ENCODE measurements around the gene ISG15.

ISG15 gene

DNA sequence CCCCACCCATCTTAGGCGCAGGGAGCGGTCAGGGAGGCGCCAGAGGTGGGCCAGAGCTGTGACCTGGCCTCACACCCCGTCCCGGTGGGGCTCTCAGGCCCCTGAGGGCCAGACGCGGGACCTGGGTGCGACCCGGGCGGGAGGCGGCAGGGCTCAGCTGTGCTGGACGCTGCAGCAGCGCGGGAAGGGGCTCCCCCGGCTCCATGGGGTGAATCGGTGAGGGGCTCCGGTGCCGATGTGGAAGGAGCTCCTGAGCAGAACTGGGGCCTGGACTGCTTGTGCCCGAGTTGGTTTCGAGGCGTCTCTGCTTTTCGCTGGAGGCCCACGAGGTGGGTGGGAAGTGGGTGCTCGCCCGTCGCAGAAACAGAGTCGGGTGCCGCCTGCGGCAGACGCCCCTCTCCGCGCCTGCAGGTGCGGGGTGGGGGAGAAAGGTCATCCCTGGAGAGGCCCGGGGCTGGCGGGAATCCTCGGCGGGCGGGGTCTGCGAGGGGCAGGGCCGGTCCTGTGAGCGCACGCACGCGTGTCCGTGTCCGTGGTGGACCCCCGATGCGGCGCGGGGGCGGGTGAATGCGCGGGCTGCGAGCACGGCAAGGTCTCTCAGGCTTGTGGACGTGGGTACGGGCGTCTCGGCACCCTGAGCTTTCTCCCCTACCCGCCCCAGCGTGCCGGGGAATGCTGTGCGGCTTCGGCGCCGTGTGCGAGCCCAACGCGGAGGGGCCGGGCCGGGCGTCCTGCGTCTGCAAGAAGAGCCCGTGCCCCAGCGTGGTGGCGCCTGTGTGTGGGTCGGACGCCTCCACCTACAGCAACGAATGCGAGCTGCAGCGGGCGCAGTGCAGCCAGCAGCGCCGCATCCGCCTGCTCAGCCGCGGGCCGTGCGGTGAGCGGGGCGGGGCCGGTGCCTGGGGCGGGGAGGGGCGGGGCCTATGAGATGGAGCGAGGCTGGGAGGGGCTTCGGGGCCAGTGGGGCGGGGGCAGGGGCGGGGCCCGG lies 27.0 kb downstream of the ISG15 start:
- H3K9me2 ChIP-seq (ENCODE audit: low read depth, low read length): no peaks in the 10 kb centered on the region
- H4K20me1 ChIP-seq (ENCODE audit: insufficient read depth, low read length): no peaks in the 10 kb centered on the region
- no peaks in the 10 kb centered on the region for H3K36me3 ChIP-seq (ENCODE audit: insufficient read depth, low read length)
- H3K27me3 ChIP-seq (ENCODE audit: insufficient read depth, low read length): peaks cover 11% of the 10 kb centered on the region; the same call in 1 of the 2 replicates
- no peak overlapping the region for H3K9ac ChIP-seq (ENCODE audit: low read length)
- TF ChIP-seq, protein P1, sequence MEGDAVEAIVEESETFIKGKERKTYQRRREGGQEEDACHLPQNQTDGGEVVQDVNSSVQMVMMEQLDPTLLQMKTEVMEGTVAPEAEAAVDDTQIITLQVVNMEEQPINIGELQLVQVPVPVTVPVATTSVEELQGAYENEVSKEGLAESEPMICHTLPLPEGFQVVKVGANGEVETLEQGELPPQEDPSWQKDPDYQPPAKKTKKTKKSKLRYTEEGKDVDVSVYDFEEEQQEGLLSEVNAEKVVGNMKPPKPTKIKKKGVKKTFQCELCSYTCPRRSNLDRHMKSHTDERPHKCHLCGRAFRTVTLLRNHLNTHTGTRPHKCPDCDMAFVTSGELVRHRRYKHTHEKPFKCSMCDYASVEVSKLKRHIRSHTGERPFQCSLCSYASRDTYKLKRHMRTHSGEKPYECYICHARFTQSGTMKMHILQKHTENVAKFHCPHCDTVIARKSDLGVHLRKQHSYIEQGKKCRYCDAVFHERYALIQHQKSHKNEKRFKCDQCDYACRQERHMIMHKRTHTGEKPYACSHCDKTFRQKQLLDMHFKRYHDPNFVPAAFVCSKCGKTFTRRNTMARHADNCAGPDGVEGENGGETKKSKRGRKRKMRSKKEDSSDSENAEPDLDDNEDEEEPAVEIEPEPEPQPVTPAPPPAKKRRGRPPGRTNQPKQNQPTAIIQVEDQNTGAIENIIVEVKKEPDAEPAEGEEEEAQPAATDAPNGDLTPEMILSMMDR (IDR thresholded peaks at IDR 0.05; ENCODE audit: low read length): no peak
- TF ChIP-seq EZH2 (IDR thresholded peaks at IDR 0.05; ENCODE audit: borderline replicate concordance, low read length): no peak
- no peaks in the 10 kb centered on the region for H3K4me1 ChIP-seq (ENCODE audit: insufficient read depth, low read length, severe bottlenecking)
- H3K4me3 ChIP-seq (ENCODE audit: low read depth, low read length, poor library complexity, severe bottlenecking): peak overlapping the region; percentile 26
- no peak overlapping the region for H3K27ac ChIP-seq (ENCODE audit: low read depth, low read length, poor library complexity, severe bottlenecking)
- no peaks in the 10 kb centered on the region for H3K9me3 ChIP-seq (ENCODE audit: low read length)
- no peaks in the 10 kb centered on the region for H3F3A ChIP-seq (ENCODE audit: insufficient read depth, low read length)
- H3K4me2 ChIP-seq (ENCODE audit: low read length): peak overlapping the region; percentile 32; the same call in 1 of the 2 replicates
- no peaks in the 10 kb centered on the region for H3K79me2 ChIP-seq (ENCODE audit: insufficient read depth, low read length)
- H2AFZ ChIP-seq (ENCODE audit: low read length): no peak overlapping the region

DNA sequence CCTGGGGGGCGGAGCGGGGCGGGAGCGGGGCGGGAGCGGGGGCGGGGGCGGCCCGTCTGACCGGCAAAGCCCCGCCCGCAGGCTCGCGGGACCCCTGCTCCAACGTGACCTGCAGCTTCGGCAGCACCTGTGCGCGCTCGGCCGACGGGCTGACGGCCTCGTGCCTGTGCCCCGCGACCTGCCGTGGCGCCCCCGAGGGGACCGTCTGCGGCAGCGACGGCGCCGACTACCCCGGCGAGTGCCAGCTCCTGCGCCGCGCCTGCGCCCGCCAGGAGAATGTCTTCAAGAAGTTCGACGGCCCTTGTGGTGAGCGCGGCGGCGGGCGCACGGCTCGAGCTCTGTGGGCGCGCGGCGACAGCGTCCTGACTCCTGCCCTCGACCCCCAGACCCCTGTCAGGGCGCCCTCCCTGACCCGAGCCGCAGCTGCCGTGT lies 27.8 kb downstream of the ISG15 start:
- H3K27ac ChIP-seq (ENCODE audit: low read depth, low read length, poor library complexity, severe bottlenecking): no peak overlapping the region
- no peak overlapping the region for H3K4me3 ChIP-seq (ENCODE audit: low read depth, low read length, poor library complexity, severe bottlenecking)
- no peak overlapping the region for H3K4me2 ChIP-seq (ENCODE audit: low read length)
- no peaks in the 10 kb centered on the region for H3K79me2 ChIP-seq (ENCODE audit: insufficient read depth, low read length)
- no peak overlapping the region for H2AFZ ChIP-seq (ENCODE audit: low read length)
- H3K27me3 ChIP-seq (ENCODE audit: insufficient read depth, low read length): 0 out of 2 replicates have a peak, but pooled peaks cover 3% of the 10 kb centered on the region
- no peaks in the 10 kb centered on the region for H3K36me3 ChIP-seq (ENCODE audit: insufficient read depth, low read length)
- H3K9me3 ChIP-seq (ENCODE audit: low read length): no peaks in the 10 kb centered on the region
- no peak overlapping the region for H3K9ac ChIP-seq (ENCODE audit: low read length)
- TF ChIP-seq EZH2 (IDR thresholded peaks at IDR 0.05; ENCODE audit: borderline replicate concordance, low read length): no peak
- TF ChIP-seq, protein P1 (IDR thresholded peaks at IDR 0.05; ENCODE audit: low read length): no peak
- no peaks in the 10 kb centered on the region for H3K4me1 ChIP-seq (ENCODE audit: insufficient read depth, low read length, severe bottlenecking)
- no peaks in the 10 kb centered on the region for H3F3A ChIP-seq (ENCODE audit: insufficient read depth, low read length)
- H4K20me1 ChIP-seq (ENCODE audit: insufficient read depth, low read length): no peaks in the 10 kb centered on the region
- no peaks in the 10 kb centered on the region for H3K9me2 ChIP-seq (ENCODE audit: low read depth, low read length)

DNA sequence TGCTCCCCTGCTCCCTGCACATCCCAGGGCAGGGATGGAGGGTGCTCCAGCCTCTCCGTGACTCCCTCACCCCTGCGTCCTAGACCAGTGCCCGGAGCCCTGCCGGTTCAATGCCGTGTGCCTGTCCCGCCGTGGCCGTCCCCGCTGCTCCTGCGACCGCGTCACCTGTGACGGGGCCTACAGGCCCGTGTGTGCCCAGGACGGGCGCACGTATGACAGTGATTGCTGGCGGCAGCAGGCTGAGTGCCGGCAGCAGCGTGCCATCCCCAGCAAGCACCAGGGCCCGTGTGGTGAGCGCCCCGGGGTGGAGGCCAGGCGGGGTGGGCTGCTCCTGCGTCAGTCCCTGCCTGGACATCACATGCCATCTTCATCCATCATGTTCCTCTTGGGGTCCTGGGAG lies 28.6 kb downstream of the ISG15 start:
- Histone ChIP-seq H3K27me3 (ENCODE audit: insufficient read depth, low read length) (no peaks in the 10 kb centered on the region), H2AFZ (ENCODE audit: low read length) (no peak overlapping the region), H3K27ac (ENCODE audit: low read depth, low read length, poor library complexity, severe bottlenecking) (no peak overlapping the region), H3K9ac (ENCODE audit: low read length) (no peak overlapping the region), H3K4me1 (ENCODE audit: insufficient read depth, low read length, severe bottlenecking) (no peaks in the 10 kb centered on the region), H3K9me3 (ENCODE audit: low read length) (no peaks in the 10 kb centered on the region), H3K4me2 (ENCODE audit: low read length) (no peak overlapping the region), H3K36me3 (ENCODE audit: insufficient read depth, low read length) (no peaks in the 10 kb centered on the region), H3K79me2 (ENCODE audit: insufficient read depth, low read length) (no peaks in the 10 kb centered on the region), H3F3A (ENCODE audit: insufficient read depth, low read length) (no peaks in the 10 kb centered on the region), H3K9me2 (ENCODE audit: low read depth, low read length) (no peaks in the 10 kb centered on the region), H4K20me1 (ENCODE audit: insufficient read depth, low read length) (no peaks in the 10 kb centered on the region), H3K4me3 (ENCODE audit: low read depth, low read length, poor library complexity, severe bottlenecking) (no peak overlapping the region)
- TF ChIP-seq, protein P1 (IDR thresholded peaks at IDR 0.05; ENCODE audit: low read length): no peak
- TF ChIP-seq EZH2 (IDR thresholded peaks at IDR 0.05; ENCODE audit: borderline replicate concordance, low read length): no peak
